DOHH2 (cell line): Measurements from ENCODE around the gene CRYBG3.
"Not testable (repeated sequence)": the region's sequence is repeated elsewhere in the genome, so short reads cannot be mapped to it uniquely, and the experiment has no call there.

Source experiments
- H3F3A ChIP-seq: fragments of 200-600 bp; sonication (generic), shearing (Covaris generic); 2 replicates; pipeline ENCODE4 v1.6.0; 2016; ENCODE audit warnings: antibody characterized with exemption, mild to moderate bottlenecking; ENCODE audit not compliant: control insufficient read depth, insufficient read depth
- H3K27ac ChIP-seq: fragments of 200-600 bp; sonication (generic); 2 replicates; pipeline ENCODE4 v1.5.1; 2014; ENCODE audit warnings: low read depth, mild to moderate bottlenecking, low read length, moderate library complexity
- H3K27me3 ChIP-seq: fragments of 200-600 bp; sonication (generic); 2 replicates; pipeline ENCODE4 v1.6.1; 2014; ENCODE audit warnings: mild to moderate bottlenecking, low read length, mixed read lengths; ENCODE audit not compliant: control insufficient read depth
- H3K36me3 ChIP-seq: fragments of 200-600 bp; sonication (generic); 2 replicates; pipeline ENCODE4 v1.6.1; 2014; ENCODE audit warnings: mild to moderate bottlenecking, low read length, moderate library complexity, mixed read lengths; ENCODE audit not compliant: control insufficient read depth
- H3K4me1 ChIP-seq: fragments of 200-600 bp; sonication (generic); 2 replicates; pipeline ENCODE4 v1.6.1; 2014; ENCODE audit warnings: mild to moderate bottlenecking, low read length, mixed read lengths; ENCODE audit not compliant: control insufficient read depth
- H3K4me2 ChIP-seq: fragments of 200-600 bp; sonication (generic); 2 replicates; pipeline ENCODE4 v1.6.0; 2014; ENCODE audit warnings: mild to moderate bottlenecking, low read length, moderate library complexity
- H3K4me3 ChIP-seq: fragments of 200-600 bp; sonication (generic); 2 replicates; pipeline ENCODE4 v1.5.1; 2014; ENCODE audit warnings: mild to moderate bottlenecking, low read length, mixed read lengths
- H3K79me2 ChIP-seq: fragments of 200-600 bp; sonication (generic); 2 replicates; pipeline ENCODE4 v1.6.1; 2014; ENCODE audit warnings: mild to moderate bottlenecking, low read length, mixed read lengths; ENCODE audit not compliant: control insufficient read depth
- H3K9me2 ChIP-seq: fragments of 200-600 bp; sonication (generic); replicated peaks from 2 replicates; pipeline ENCODE4 v1.6.1; 2014; ENCODE audit warnings: mild to moderate bottlenecking, low read length, mixed read lengths; ENCODE audit not compliant: control insufficient read depth
- H3K9me3 ChIP-seq: fragments of 200-600 bp; sonication (generic); 2 replicates; pipeline ENCODE4 v1.6.1; 2014; ENCODE audit warnings: antibody characterized with exemption, low read length, mixed read lengths; ENCODE audit not compliant: control insufficient read depth, insufficient read depth
- H4K20me1 ChIP-seq: fragments of 200-600 bp; sonication (generic); 2 replicates; pipeline ENCODE4 v1.6.0; 2014; ENCODE audit warnings: low read depth, mild to moderate bottlenecking, antibody characterized with exemption, low read length, moderate library complexity; ENCODE audit not compliant: control insufficient read depth, insufficient read depth
- CTCF ChIP-seq: fragments of 200-600 bp; sonication (generic); IDR thresholded peaks from one replicate; pipeline ENCODE4 v1.5.1; 2014; ENCODE audit warnings: antibody characterized with exemption, mild to moderate bottlenecking, low read depth, low read length; ENCODE audit not compliant: poor library complexity, severe bottlenecking
- EZH2phosphoT487 ChIP-seq: fragments of 200-600 bp; sonication (generic); IDR thresholded peaks from 2 replicates; pipeline ENCODE4 v1.6.1; 2017; ENCODE audit warnings: borderline replicate concordance, mild to moderate bottlenecking, antibody characterized with exemption, low read length, moderate library complexity, mixed read lengths

CRYBG3 gene

GRCh38 chr3:97901313-97902248 lies 79.8 kb downstream of the CRYBG3 start:
- Histone ChIP-seq H3K27ac (no peak overlapping the region), H3K4me1 (no peaks in the 10 kb centered on the region; the same call in 1 of the 2 replicates), H3K36me3 (no peaks in the 10 kb centered on the region), H3K79me2 (no peaks in the 10 kb centered on the region), H3F3A (no peaks in the 10 kb centered on the region), H3K27me3 (no peaks in the 10 kb centered on the region), H3K9me3 (no peaks in the 10 kb centered on the region), H4K20me1 (no peaks in the 10 kb centered on the region), H3K9me2 (no peaks in the 10 kb centered on the region), H3K4me2 (no peak overlapping the region), H3K4me3 (no peak overlapping the region)
- TF ChIP-seq EZH2phosphoT487 = no peak
- no peak for TF ChIP-seq CTCF

- not testable (repeated sequence) for H3K27me3 ChIP-seq, H3K9me2 ChIP-seq, H3K27ac ChIP-seq, H3K36me3 ChIP-seq, H4K20me1 ChIP-seq, H3K4me1 ChIP-seq, H3K79me2 ChIP-seq, H3K9me3 ChIP-seq, H3K4me2 ChIP-seq, H3K4me3 ChIP-seq, H3F3A ChIP-seq
Observed at GRCh38 chr3:97909830-97910229, 88.0 kb downstream of the CRYBG3 start.

GRCh38 chr3:97910236-97910831 lies 88.5 kb downstream of the CRYBG3 start:
- H3K27me3 ChIP-seq, H3K4me1 ChIP-seq, H4K20me1 ChIP-seq, H3K36me3 ChIP-seq, H3F3A ChIP-seq, H3K9me3 ChIP-seq, H3K9me2 ChIP-seq, H3K79me2 ChIP-seq: not testable (repeated sequence)
- peak overlapping the region; percentile 38; the same call in 1 of the 2 replicates for H3K27ac ChIP-seq
- peak overlapping the region; percentile 42 for H3K4me3 ChIP-seq
- peak overlapping the region; percentile 49 for H3K4me2 ChIP-seq

- H3K9me3 ChIP-seq = no peaks in the 10 kb centered on the region
- H3K27me3 ChIP-seq = no peaks in the 10 kb centered on the region
- peak overlapping the region; percentile 38 for H3K27ac ChIP-seq
- no peaks in the 10 kb centered on the region for H3K9me2 ChIP-seq
- H3K4me3 ChIP-seq = peak overlapping the region; percentile 42
- no peaks in the 10 kb centered on the region for H3K79me2 ChIP-seq
- H4K20me1 ChIP-seq = no peaks in the 10 kb centered on the region
- H3F3A ChIP-seq = no peaks in the 10 kb centered on the region
- peak overlapping the region; percentile 49 for H3K4me2 ChIP-seq
- peaks cover 7% of the 10 kb centered on the region for H3K4me1 ChIP-seq
- TF ChIP-seq EZH2phosphoT487 = no peak
- TF ChIP-seq CTCF = no peak
- no peaks in the 10 kb centered on the region for H3K36me3 ChIP-seq
Observed at GRCh38 chr3:97910931-97911351, 89.1 kb downstream of the CRYBG3 start.
